Esophagus squamous epithelium (tissue), 4 donors: ENCODE measurements around the gene PTGER4.

Experiments used
- POLR2A ChIP-seq, 4 donors: fragments of 450-650 bp; IDR thresholded peaks; one replicate each; pipeline ENCODE4 v1.6.1; 2017; ENCODE audit warnings: antibody characterized with exemption in 4 of 4, mild to moderate bottlenecking in 4 of 4, moderate library complexity in 3 of 4
- TF ChIP-seq, protein P1 (sequence below), 6 experiments: fragments of 450-650 bp in 4 of 6; fragments of 200-600 bp in 2 of 6; sonication (generic) in 2 of 6; IDR thresholded peaks; one replicate each; pipeline ENCODE4 v1.5.1; 2016 to 2019; ENCODE audit warnings: antibody characterized with exemption in 6 of 6, mild to moderate bottlenecking in 4 of 6, moderate library complexity in 4 of 6

DNA sequence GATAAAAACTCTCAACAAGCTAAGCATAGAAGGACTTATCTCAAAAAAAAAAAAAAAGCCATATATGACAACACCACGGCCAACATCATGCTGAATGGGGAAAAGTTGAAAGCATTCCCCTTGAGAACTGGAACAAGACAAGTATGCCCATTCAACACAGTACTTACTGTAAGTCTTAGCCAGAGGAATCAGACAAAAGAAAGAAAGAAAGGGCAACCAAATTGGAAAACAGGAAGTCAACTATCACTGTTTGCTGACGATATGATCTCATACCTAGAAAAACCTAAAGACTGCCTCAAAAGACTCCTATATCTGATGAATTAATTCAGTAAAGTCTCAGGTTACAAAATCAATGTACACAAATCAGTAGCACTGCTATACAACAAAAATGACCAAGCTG lies 24.6 kb upstream of the PTGER4 start:
- TF ChIP-seq, protein P1, sequence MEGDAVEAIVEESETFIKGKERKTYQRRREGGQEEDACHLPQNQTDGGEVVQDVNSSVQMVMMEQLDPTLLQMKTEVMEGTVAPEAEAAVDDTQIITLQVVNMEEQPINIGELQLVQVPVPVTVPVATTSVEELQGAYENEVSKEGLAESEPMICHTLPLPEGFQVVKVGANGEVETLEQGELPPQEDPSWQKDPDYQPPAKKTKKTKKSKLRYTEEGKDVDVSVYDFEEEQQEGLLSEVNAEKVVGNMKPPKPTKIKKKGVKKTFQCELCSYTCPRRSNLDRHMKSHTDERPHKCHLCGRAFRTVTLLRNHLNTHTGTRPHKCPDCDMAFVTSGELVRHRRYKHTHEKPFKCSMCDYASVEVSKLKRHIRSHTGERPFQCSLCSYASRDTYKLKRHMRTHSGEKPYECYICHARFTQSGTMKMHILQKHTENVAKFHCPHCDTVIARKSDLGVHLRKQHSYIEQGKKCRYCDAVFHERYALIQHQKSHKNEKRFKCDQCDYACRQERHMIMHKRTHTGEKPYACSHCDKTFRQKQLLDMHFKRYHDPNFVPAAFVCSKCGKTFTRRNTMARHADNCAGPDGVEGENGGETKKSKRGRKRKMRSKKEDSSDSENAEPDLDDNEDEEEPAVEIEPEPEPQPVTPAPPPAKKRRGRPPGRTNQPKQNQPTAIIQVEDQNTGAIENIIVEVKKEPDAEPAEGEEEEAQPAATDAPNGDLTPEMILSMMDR (IDR thresholded peaks at IDR 0.05) = no peak
- no peak for TF ChIP-seq POLR2A (IDR thresholded peaks at IDR 0.05)
